GM19240 (cell line): ENCODE data around the gene REC114.
"Not testable (repeated sequence)": the region's sequence is repeated elsewhere in the genome, so short reads cannot be mapped to it uniquely, and the experiment has no call there.

Source experiments
- DNase-seq: peaks from one replicate; pipeline ENCODE4 v3.0.0; 2011; ENCODE audit warnings: low spot score; ENCODE audit not compliant: insufficient read length

The REC114 gene, protein sequence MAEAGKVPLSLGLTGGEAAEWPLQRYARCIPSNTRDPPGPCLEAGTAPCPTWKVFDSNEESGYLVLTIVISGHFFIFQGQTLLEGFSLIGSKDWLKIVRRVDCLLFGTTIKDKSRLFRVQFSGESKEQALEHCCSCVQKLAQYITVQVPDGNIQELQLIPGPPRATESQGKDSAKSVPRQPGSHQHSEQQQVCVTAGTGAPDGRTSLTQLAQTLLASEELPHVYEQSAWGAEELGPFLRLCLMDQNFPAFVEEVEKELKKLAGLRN

DNA sequence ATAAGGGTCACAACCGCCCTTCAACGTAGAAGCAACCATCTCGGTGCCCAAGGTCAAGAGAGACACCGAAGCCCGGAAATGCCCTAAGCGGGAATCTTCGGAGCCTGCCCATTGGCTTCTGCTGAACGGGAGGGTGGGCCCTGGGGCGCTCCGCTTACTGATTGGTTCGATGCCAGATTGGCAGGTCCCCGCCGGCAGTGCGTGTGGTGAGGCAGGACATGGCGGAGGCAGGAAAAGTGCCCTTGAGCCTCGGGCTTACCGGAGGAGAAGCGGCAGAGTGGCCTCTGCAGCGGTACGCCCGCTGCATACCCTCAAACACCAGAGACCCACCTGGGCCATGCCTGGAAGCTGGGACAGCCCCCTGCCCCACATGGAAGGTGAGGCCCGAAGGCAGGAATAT is at the start of gene REC114:
TSS of gene REC114 (plus strand) at position 197 of the 400 bp plus-strand sequence. CDS start at position 219, 22 bp downstream.
- DNase-seq: no peak

DNA sequence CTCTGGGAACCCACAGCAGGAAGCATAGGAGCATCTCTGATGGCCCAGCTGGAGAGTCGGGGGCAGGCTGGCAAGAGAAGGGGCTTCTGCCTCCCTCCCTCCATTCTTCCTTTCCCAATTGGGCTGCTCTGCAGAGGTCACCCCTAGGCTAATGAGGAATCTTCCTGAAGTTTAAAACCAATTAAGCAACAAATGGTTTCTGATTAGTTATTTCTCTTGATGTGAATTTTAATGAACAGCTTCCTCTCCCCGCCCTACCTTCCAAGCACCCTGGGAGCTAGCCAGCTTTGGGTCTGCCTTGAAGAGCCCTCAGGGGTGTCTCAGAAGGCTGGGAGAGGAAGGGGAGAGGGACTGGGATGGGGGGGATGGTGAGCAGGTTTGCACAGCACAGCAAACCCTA is 49.6 kb upstream of the REC114 start:
- DNase-seq: no peak

DNA sequence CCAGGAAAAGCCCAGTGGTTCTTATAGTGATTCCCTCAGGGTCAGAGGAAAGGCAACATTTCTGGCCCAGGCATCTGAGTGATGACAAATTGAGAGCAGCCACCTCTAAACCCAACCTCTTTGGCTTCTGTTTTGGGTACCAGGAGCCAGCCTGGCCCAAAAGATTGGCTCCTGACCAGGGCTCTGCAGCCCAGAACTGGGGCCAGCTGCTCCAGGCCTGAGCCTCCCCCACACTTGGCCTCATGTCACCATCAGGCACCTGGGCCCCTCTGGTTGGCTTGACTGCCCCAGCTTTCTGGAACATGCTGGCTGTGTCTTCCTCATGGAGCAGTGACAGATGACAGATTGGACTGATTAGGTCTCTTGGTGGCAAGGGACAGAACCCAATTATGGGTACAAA is 48.2 kb upstream of the REC114 start:
- DNase-seq: no peak

DNA sequence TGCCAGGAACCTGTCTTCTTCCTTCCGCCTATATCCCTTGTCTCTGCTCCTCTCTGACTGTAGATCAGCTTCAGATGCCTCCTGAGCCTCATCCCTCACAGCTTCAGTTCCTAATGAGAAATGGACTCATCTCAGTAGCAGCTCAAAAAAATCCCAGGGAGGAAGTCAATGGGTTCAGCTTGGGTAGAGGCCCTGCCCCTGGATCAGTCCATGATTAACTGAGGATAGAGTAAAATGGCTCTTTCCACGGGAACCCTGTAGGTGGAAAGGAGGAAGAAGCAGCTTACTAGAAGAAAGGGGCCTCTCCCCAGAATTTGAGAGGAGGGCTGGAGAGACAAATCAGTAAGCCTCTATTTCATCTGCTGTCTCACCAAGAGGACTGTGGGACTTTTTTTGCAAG is 47.3 kb upstream of the REC114 start:
- no peak for DNase-seq

DNA sequence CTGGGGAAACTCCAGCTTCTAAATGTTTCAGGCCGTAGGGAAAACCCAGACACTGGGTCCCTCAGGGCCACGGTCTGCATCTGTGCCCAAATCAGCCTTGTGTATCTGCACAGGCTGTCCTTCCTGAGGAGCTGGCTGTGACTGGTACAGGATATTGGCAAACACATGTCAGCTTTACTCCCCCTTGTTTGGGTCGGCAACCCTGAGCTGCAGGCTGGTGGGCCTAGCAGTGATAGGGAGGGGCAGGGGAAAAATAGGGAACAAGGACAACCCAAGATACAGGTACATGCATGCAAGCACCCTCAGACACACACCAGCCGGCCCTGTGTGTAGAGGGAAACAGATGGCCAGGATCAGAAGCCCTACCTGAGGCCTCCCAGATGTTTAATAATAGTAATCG is 45.5 kb upstream of the REC114 start:
- no peak for DNase-seq

DNA sequence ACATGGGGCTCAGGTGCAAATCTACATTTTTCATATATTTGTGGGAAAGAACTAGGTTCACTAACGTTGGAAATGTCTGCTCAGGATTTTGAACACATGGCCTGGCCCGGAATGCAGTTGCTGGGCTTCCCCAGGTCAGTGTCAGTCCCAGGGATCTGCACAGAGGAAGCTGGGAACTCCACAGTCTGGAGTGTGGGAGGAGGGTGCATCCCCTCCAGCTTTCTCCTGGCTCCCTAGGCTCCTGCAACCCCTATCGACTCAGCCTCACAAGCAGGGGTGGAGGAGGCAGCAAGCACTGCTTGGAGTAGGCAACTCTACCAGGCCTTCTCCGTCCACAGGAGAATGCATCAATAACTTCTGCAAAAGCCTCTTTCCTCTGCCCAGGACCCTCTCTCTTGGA is 44.1 kb upstream of the REC114 start:
- no peak for DNase-seq

DNA sequence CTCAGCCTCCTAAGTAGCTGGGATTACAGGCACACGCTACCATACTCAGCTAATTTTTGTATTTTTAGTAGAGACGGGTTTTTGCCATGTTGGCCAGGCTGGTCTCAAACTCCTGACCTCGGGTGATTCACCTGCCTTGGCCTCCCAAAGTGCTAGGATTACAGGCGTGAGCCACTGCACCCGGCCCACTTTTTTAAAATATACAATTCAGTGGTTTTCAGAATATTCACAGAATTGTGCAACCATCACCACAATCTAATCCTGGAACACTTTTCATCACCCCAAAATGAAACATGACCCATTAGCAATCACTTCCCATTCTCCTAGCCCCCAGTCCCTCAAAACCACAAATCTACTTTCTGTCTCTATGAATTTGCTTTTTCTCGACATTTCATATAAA is 42.7 kb upstream of the REC114 start:
- not testable (repeated sequence) for DNase-seq

DNA sequence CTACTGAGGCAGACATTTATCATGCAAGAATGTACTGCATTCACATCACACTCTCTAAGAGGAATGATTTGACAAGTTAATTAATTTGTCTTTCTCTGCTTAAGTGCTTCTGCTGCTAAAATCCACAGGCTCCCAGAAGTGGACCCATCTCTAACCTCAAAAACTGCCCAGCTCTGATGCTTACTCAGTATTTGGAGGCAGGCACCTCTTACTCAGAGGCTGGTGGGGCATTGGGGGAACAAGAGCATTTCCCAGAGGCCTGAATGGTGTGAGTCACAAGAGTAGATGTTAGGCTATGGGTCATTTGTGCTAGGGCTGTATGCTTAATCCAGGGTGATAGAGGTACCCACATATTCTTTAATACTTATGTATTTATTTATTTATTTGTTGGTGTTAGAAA is 39.8 kb upstream of the REC114 start:
- no peak for DNase-seq

DNA sequence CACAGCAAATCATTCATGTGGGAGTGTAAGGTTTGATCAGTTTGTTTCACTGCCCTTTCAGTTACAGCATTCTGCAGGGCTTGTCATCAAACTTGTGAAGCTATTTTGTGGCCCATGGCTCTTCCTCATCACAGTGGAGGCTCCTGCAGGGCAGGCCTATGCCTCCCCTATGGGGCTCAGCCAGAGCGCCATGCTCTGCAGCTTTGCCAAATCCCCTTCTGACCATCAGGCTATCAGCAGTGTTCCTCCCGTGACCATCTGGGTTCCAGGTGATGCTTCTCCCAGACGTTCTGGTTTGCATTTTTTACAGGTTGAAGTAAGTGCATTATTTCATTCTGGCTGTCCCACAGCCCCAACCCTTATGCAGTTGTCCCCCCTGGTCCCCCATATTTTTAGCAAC is 28.1 kb upstream of the REC114 start:
- DNase-seq: no peak

DNA sequence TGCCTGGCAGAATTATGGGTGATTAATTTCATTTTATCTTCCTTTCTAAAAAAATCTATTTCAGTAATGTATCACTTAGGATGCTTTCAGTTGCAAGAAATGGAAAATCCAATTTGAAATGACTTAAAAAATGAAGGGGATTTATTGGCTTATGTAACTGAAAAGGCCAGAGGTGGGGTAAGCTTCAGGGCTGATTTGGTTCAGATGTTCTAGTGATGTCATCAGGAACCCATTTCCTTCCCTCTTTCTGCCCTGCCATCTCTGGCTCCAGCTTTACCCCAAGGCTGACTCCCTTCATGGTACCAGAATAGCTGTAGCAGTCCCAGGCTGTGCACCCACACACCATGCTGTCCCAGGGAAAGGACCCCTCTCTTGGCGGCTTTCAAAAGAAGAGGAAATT is 18.5 kb upstream of the REC114 start:
- DNase-seq: no peak

DNA sequence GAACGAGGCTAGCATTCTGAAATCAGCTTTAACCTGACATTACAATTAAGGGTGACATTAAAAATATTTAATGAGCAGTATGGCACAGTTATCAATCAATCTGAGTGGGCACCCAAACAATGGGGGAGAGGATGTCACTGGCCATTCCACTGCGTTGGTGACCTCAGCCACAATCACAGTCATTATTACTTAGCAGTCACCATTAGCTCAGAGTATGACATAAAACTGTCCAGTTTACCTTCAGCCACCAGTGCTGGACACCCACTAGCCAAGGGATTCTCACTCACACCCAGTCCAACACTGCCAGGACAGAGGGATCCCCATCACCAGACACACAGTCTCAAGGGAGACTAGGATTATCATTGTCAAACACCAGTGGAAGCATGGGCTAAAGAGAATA is 17.5 kb upstream of the REC114 start:
- no peak for DNase-seq

DNA sequence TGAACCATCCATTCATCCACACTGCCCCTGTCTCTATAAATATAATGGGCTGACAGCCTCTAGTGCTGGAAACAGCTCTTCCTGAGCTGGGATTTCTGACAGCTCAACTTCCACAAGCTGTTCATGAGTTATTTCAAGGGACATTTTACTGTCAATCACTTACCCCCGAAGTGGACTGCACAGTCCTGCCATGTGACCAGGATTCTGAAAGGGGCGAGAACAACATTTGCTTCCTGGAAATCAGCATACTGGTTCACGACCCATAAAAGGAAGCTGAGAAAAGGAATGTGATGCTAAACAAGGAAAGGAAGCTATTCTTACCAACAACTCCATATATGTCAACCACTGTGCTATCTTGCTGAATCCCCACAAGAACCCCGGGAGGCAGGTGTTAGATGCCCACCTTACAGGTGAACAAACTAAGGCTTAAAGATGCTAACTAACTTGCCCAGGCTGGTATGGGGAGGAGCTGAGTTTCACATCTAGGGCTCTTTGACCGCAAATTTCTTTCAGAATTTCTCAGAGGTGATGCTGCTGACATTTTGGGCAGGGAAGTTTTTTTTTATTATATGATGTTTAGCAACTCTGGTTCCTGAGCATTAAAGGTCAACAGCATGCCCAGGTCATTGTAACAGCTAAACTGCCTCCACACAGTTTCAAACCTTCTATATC is 16.5 kb upstream of the REC114 start:
- no peak for DNase-seq

DNA sequence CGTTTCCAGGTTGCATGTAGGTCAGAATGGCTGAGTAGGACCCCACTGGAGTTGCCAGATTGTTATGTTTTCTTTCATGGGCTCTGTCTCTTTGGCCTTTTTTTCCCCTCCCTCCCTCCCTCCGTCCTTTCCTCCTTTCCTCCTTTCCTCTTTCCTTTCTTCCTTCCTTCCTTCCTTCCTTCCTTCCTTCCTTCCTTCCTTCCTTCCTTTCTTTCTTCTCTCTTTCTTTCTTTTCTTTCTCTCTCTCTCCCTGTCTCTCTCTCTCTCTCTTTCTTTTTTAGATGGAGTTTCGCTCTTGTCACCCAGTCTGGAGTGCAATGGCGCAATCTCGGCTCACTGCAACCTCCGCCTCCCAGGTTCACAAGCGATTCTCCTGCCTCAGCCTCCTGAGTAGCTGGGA is 11.6 kb upstream of the REC114 start:
- DNase-seq: not testable (repeated sequence)

DNA sequence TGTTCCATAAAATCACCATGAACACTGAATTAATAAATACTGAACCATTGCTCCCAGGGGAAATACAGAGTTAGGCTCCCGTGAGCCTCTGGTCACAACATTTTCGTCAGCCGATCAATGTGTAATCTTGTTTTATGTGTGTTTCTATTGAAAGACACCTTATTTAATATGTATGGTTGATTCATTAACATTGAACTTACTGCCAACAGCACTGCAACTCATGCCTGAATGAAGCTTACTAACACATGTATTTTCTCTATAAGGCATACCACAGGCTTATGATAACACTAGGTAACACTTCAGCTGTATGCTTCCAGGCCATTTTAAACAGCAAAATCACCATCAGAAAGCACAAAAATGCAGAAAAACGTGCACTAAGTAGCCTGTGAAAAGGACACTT is 9.1 kb upstream of the REC114 start:
- DNase-seq: no peak

DNA sequence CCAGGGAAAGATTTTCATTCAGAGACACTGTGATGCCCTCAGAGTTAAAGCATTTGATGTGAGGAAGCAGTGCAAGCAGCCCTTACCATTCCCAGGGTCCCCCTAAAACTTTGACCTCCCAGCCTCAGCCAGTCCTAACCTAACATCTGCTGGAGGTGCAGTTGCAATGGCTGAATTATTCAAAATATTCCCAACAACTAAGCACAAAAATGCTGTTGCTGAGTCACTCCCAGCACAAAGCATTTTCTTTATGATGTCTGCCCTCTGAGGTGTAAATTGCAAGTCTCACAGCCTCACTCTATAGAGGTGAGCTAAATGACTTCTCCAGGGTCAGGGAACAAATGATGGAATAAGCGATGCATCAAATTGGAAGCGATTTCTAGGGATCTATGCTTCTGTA is 6.4 kb upstream of the REC114 start:
- no peak for DNase-seq

DNA sequence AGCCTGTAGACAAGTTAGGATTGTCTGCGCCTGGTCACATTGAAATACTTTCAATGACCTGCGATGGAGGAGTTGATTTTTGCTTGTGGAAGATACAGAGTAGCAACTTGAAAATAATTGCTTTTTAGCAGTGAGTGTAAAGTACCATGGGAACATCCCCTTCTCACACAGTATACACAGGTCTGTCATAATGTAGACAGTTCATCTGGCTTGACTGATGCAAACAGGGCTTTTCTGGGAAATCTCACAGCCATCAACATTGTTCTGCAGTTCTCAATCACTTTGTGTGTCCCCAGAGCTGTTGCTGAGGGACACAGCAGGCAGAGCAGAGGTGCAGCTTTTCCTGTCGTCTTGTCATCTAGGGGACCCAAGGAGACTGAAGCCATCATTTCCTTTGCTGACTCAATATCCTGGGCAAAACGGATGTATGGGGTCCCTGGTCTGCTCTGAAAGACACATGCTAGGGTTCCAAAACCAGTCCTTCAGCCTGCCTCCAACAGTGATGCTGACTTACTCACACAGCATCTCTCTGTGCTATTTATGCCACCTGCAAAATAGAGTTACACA is 5.3 kb upstream of the REC114 start:
- no peak for DNase-seq

DNA sequence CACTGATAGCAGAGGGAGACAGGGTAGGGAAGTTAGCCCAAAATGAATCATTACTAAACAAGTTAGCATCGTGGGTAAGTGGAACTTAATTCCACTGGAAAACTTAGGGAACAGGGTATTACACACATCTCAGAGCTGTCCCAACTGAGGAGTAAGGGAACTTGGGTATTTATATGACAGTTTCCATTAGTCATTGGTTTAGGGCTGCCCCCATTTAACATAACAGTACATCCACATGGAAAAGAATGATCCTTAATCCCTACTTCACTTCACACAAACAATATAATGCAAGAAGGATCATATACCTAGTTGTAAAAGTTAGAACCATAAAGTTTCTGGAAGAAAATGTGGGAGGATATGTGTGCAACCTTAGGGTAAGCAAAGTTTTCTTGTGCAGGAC is 4.3 kb upstream of the REC114 start:
- DNase-seq: no peak

DNA sequence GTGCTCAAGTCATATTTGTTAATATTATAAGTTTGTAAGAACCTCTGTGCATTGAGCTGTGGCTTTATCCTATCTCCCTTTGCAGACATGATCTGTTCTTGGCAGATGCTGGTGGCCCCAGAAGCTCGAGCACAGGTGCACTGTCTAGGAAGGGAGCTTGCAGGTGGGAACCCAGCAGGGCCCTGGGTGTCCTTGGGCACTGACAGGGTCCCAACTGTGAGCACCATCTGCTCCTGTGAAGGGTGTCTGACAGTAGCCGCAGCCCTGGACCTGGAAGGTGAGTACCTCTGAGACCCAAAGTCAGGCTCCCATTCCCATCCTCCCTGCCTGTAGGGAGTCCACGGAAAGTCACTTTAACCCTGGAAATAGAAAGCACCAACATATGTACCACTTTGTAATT is 2.4 kb upstream of the REC114 start:
- no peak for DNase-seq

DNA sequence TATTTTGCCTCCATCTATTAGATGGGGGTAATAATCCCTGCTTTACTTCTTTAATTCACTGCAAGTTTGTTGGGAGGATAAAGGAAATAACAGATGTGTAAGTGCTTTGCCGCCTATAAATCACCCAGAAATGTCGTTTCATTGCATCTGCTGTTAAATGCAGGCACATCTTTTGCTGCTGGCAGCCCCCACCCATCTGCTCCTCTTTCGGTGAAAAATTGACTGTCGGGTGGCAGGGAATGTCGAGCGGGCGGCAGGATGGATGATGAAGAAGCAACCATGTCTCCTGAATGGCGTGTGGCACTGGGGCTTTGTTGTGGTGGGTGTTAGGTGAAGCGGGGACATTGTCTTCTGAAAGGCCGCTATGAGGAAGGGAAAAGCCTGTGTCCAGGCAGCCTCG is 543 bp upstream of the REC114 start:
- DNase-seq: no peak

DNA sequence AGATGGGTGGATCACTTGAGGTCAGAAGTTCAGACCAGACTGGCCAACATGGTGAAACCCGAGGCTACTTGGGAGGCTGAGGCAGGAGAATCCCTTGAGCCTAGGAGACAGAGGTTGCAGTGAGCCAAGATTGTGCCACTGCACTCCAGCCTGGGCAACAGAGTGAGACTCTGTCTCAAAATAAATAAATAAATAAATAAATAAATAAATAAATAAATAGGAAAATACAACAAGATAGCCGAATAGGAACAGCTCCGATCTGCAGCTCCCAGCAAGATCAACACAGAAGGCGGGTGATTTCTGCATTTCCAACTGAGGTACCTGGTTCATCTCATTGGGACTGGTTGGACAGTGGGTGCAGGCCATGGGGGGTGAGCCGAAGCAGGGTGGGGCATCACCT is 4.5 kb downstream of the REC114 start:
- DNase-seq: not testable (repeated sequence)

DNA sequence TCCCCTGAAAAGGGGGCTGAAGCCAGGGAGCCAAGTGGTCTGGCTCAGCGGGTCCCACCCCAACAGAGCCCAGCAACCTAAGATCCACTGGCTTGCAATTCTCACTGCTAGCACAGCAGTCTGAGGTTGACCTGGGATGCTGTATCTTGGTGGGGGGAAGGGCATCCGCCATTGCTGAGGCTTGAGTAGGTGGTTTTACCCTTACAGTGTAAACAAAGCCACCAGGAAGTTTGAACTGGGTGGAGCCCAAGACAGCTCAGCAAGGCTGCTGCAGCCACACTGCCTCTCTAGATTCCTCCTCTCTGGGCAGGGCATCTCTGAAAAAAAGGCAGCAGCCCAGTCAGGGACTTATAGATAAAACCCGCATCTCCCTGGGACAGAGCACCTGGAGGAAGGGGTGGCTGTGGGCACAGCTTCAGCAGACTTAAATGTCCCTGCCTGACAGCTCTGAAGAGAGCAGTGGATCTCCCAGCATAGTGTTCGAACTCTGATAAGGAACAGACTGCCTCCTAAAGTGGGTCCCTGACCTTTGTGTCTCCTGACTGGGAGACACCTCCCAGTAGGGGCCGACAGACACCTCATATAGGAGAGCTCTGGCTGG is 5.3 kb downstream of the REC114 start:
- DNase-seq: not testable (repeated sequence)

DNA sequence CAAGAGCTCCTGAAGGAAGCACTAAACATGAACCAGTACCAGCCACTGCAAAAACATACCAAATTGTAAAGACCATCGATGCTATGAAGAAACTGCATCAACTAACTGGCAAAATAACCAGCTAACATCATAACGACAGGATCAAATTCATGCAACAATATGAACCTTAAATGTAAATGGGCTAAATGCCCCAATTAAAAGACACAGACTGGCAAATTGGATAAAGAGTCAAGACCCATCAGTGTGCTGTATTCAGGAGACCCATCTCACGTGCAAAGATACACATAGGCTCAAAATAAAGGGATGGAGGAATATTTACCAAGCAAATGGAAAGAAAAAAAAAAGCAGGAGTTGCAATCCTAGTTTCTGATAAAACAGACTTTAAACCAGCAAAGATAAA is 7.0 kb downstream of the REC114 start:
- DNase-seq: not testable (repeated sequence)

DNA sequence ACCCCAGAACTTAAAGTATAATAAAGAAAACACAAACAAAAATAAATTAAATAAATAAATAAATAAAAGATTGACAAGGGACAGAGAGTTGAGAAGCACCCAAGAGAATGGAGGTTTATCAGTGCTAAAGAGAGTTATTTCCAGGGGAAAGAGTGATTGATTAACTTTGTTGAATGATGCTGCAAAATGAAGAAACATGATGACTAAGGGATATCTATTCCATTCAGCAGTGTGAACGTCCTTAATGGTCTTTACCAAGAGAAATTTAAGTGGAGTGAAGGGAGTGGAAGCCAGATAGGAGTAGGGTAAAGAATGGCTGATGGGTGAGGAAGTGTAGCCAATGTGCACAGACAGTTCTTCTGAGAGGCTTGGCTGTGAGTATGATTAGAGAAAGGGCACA is 11.1 kb downstream of the REC114 start:
- no peak for DNase-seq
